PC-3 (cell line): Measurements from ENCODE around the gene TPGS1. TPM values are rescaled to one million over a fixed set of nuclear protein-coding genes. Genes with fewer than 3 reads are reported as not detected.

Source experiments
- ATAC-seq: fragments of 200-7000 bp; cut with Tn5 transposase; 2 replicates; pipeline ENCODE4 v1.9.1; 2020; ENCODE audit warnings: mild to moderate bottlenecking, moderate library complexity
- BruUV-seq: library from RNA; stranded (reverse); fragments of 400-500 nt; replicated peaks from 2 replicates; lab custom pipeline; 2021; lab: Mats Ljungman, UMichigan
- CTCF ChIA-PET: fragments of 300-600 bp; sonication (Branson Sonifier 250); formaldehyde crosslinking; loops from one replicate; lab custom pipeline; 2022; ENCODE audit warnings: antibody characterized with exemption; lab: Charles Lee
- POLR2A ChIA-PET: fragments of 300-600 bp; sonication (Branson Sonifier 250); formaldehyde crosslinking; loops from one replicate; lab custom pipeline; 2022; ENCODE audit warnings: antibody characterized with exemption; ENCODE audit not compliant: unreplicated experiment; lab: Charles Lee
- DNase-seq: peaks from one replicate; pipeline ENCODE4 v3.0.0-alpha.2; 2015
- H2AFZ ChIP-seq: fragments of 300-600 bp; sonication (generic); 2 replicates; pipeline ENCODE4 v1.6.0; 2016; ENCODE audit warnings: antibody characterized with exemption, low read length
- H3F3A ChIP-seq: fragments of 300-600 bp; sonication (generic); one replicate; pipeline ENCODE4 v1.6.0; 2017; ENCODE audit warnings: antibody characterized with exemption, low read length, control low read depth, mild to moderate bottlenecking; ENCODE audit not compliant: unreplicated experiment
- H3K27ac ChIP-seq: fragments of 300-600 bp; sonication (generic); 2 replicates; pipeline ENCODE4 v1.5.1; 2016; ENCODE audit warnings: mild to moderate bottlenecking, low read length
- H3K27me3 ChIP-seq: fragments of 300-600 bp; sonication (generic); 2 replicates; pipeline ENCODE4 v1.6.1; 2016; ENCODE audit warnings: low read length, mixed read lengths
- H3K36me3 ChIP-seq: fragments of 300-600 bp; sonication (generic); 2 replicates; pipeline ENCODE4 v1.6.1; 2016; ENCODE audit warnings: low read depth, mixed run types, low read length, mixed read lengths
- H3K4me1 ChIP-seq: fragments of 300-600 bp; sonication (generic); 2 replicates; pipeline ENCODE4 v1.5.1; 2016; ENCODE audit warnings: low read length; ENCODE audit not compliant: insufficient read depth
- H3K4me2 ChIP-seq: fragments of 300-600 bp; sonication (generic); 2 replicates; pipeline ENCODE4 v1.6.0; 2016; ENCODE audit warnings: low read length
- H3K4me3 ChIP-seq: fragments of 300-600 bp; sonication (generic); 2 replicates; pipeline ENCODE4 v1.5.1; 2016; ENCODE audit warnings: mild to moderate bottlenecking, low read length, mixed read lengths
- H3K79me2 ChIP-seq: fragments of 300-600 bp; sonication (generic); 2 replicates; pipeline ENCODE4 v1.6.1; 2017; ENCODE audit warnings: low read length, mixed read lengths
- H3K9ac ChIP-seq: fragments of 300-600 bp; sonication (generic); 2 replicates; pipeline ENCODE4 v1.6.0; 2016; ENCODE audit warnings: mild to moderate bottlenecking, low read length
- H3K9me2 ChIP-seq: fragments of 300-600 bp; sonication (generic); replicated peaks from 2 replicates; pipeline ENCODE4 v1.6.1; 2016; ENCODE audit warnings: mixed run types, low read length, mixed read lengths
- H3K9me3 ChIP-seq: fragments of 300-600 bp; sonication (generic); 2 replicates; pipeline ENCODE4 v1.6.1; 2016; ENCODE audit warnings: low read length, mixed read lengths
- H4K20me1 ChIP-seq: fragments of 300-600 bp; sonication (generic); 2 replicates; pipeline ENCODE4 v1.6.1; 2016; ENCODE audit warnings: low read length, mixed read lengths
- EZH2 ChIP-seq: fragments of 300-600 bp; sonication (generic); IDR thresholded peaks from one replicate; pipeline ENCODE4 v1.6.1; 2017; ENCODE audit warnings: antibody characterized with exemption, mild to moderate bottlenecking, low read length; ENCODE audit not compliant: unreplicated experiment
- EZH2phosphoT487 ChIP-seq: fragments of 300-600 bp; sonication (generic); IDR thresholded peaks from 2 replicates; pipeline ENCODE4 v1.6.1; 2018; ENCODE audit warnings: mild to moderate bottlenecking, antibody characterized with exemption, low read length, borderline replicate concordance
- intact Hi-C: fragments of 100-400 bp; cut with micrococcal nuclease; formaldehyde crosslinking; loops from 2 replicates; pipeline ENCODE4 v1.9.0; 2023
- total RNA-seq: library from RNA; depleted of rRNA; stranded (reverse); fragments of >200 nt; gene quantifications from 2 replicates; pipeline ENCODE4 v1.2.3, GENCODE V29; 2014
- TF ChIP-seq, protein P1 (sequence below): fragments of 300-600 bp; sonication (generic); conservative IDR thresholded peaks from 2 replicates; pipeline ENCODE4 v1.5.1; 2017; ENCODE audit warnings: antibody characterized with exemption, low read depth, mild to moderate bottlenecking, low read length

The TPGS1 gene
- total RNA-seq, 1 experiment from 2014 or later, result 28.5 TPM

- POLR2A ChIA-PET, result no interaction called here
- Histone ChIP-seq H3K9ac (peak within 1 kb of the TSS; percentile 22; the same call in 1 of the 2 replicates), H3K27me3 (no peaks in the 10 kb centered on the region), H3K36me3 (no peaks in the 10 kb centered on the region), H4K20me1 (no peaks in the 10 kb centered on the region), H3K4me2 (peak within 1 kb of the TSS; percentile 86), H3K27ac (no peak within 1 kb of the TSS), H3F3A (no peaks in the 10 kb centered on the region), H3K79me2 (no peaks in the 10 kb centered on the region), H3K9me3 (no peaks in the 10 kb centered on the region), H2AFZ (peak within 1 kb of the TSS; percentile 79), H3K4me1 (no peaks in the 10 kb centered on the region), H3K4me3 (peak within 1 kb of the TSS; percentile 64), H3K9me2 (no peaks in the 10 kb centered on the region)
- CTCF ChIA-PET, result no interaction called here
- no peak for DNase-seq
- TF ChIP-seq EZH2phosphoT487 (no peak), EZH2 (no peak)
- TF ChIP-seq, protein P1, sequence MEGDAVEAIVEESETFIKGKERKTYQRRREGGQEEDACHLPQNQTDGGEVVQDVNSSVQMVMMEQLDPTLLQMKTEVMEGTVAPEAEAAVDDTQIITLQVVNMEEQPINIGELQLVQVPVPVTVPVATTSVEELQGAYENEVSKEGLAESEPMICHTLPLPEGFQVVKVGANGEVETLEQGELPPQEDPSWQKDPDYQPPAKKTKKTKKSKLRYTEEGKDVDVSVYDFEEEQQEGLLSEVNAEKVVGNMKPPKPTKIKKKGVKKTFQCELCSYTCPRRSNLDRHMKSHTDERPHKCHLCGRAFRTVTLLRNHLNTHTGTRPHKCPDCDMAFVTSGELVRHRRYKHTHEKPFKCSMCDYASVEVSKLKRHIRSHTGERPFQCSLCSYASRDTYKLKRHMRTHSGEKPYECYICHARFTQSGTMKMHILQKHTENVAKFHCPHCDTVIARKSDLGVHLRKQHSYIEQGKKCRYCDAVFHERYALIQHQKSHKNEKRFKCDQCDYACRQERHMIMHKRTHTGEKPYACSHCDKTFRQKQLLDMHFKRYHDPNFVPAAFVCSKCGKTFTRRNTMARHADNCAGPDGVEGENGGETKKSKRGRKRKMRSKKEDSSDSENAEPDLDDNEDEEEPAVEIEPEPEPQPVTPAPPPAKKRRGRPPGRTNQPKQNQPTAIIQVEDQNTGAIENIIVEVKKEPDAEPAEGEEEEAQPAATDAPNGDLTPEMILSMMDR, result no peak
- no TSS peak for BruUV-seq
- ATAC-seq, result no peak
- intact Hi-C loops, result no loop called here
These were observed 46.2 kb upstream of the TPGS1 start, which contains the start of gene SHC2 for GRCh38 chr19:460877-461720. Gene SHC2 (minus strand): TSS chr19:461033. CDS start chr19:460996, 37 bp downstream.

DNA sequence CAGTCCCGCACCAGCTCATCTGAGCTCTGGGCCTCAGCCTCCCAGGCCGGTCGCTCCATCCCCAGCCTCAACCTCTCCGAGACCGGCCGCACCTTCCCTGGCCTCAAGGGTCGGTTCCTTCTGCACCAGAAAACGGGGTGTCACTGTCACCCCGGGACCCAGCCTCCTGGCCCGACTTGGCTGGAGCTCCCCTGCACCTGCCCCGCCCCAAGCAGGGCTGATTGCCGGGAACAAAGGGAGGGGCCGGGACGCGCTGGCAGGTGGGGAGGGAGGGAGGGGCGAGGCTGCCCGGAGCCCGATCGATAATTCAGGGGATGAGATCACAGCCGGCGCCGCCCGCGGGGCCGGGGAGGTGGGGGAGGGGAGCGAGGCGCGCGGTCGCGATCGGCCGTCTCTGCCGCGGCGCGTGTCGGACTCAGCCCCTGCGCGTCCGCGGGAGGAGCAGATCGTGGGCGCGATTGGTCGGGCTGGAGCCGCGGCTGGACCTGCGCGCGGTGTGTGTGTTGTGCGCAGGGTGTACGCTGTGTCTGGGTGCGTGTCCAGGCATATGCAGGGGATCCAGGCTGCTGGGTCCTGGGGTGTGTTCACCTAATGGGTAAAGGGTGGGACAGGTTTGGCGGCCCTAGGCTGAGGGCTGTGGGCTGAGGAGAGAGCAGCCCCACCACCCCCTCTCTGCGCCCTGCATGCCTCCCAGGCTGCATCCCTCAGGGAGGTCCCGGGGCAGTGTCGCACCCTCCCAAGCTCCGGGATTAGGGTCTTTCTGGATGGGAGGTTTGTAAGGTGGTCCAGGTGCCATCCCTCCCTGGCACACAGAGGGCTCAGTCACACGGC is 45.4 kb upstream of the TPGS1 start:
- H4K20me1 ChIP-seq, result no peaks in the 10 kb centered on the region
- TF ChIP-seq EZH2, result no peak
- TF ChIP-seq, protein P1, result no peak
- no peak for TF ChIP-seq EZH2phosphoT487
- POLR2A ChIA-PET, result no interaction called here
- 0 out of 2 replicates have a peak overlapping the region, but pooled peaks have one; percentile 57 for H2AFZ ChIP-seq
- H3K36me3 ChIP-seq, result no peaks in the 10 kb centered on the region
- no peaks in the 10 kb centered on the region for H3K9me2 ChIP-seq
- H3K9me3 ChIP-seq, result no peaks in the 10 kb centered on the region
- ATAC-seq, result peak; percentile 57
- DNase-seq, result peak; percentile 31
- no TSS peak for BruUV-seq
- H3K27ac ChIP-seq, result no peak overlapping the region
- peak overlapping the region; percentile 44; the same call in 1 of the 2 replicates for H3K4me3 ChIP-seq
- H3K4me2 ChIP-seq, result peak overlapping the region; percentile 82
- no peaks in the 10 kb centered on the region for H3K79me2 ChIP-seq
- H3K4me1 ChIP-seq, result no peaks in the 10 kb centered on the region
- CTCF ChIA-PET, result no interaction called here
- no peaks in the 10 kb centered on the region for H3F3A ChIP-seq
- intact Hi-C loops, result no loop called here
- no peak overlapping the region for H3K9ac ChIP-seq
- no peaks in the 10 kb centered on the region for H3K27me3 ChIP-seq
